ENCODE measurements around the gene BMPER. TPM values are rescaled to one million over a fixed set of nuclear protein-coding genes. Genes with fewer than 3 reads are reported as not detected.

The BMPER gene
- total RNA-seq, 1 donor from 2014 or later, result 7.4 TPM

DNA sequence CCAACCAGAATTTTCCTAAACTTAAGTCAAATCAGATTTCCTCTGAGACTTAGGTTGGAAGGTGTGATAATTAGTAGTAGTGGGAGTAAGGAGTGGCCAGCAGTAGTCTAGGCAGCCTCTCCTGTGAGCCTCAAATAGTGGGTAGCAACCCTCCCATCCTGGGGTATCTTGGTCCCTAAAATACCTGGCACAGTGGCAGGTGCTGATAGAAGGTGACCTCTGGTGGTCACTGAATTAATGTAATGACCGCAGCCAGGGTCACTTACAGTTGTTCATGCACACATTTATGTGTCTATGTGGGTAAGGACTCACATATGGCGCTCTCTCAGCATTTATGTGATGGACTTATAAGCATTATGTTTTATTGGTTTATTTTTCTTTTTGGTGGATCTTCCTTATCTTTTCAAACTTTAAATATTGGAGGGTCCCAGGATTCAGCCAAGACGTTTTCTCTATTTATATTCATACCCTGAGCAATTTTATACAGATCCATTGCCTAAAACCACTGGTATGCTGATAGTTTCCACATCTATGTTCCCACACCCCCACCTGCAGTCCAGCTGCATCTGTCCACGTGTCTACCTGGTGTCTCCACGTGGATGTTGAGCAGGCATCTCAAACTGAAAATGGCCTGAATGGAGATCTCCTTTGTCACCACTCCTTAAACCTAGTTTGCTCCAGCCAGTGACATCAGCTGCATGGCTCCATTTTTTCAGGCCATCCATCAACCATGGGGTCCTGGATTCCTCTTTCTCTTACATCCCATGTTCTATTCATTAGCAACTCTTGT lies 18.3 kb downstream of the BMPER start:
- no peak overlapping the region for H3K27ac ChIP-seq
- H3K36me3 ChIP-seq, result no peaks in the 10 kb centered on the region
- H3K27me3 ChIP-seq (ENCODE audit: low read depth), result no peaks in the 10 kb centered on the region
- H3K4me1 ChIP-seq, result no peaks in the 10 kb centered on the region
- DNase-seq (no peak), ATAC-seq (no peak)
- H3K4me3 ChIP-seq, result no peak overlapping the region
- H3K9me3 ChIP-seq, result no peaks in the 10 kb centered on the region
- TF ChIP-seq CTCF (IDR thresholded peaks at IDR 0.05), result no peak
- intact Hi-C loops (cut with DNase I), result no loop called here

- intact Hi-C loops (cut with DNase I), result no loop called here
- no peak for TF ChIP-seq CTCF (IDR thresholded peaks at IDR 0.05)
These were observed 21.2 kb downstream of the BMPER start for GRCh38 chr7:33926535-33926934.

DNA sequence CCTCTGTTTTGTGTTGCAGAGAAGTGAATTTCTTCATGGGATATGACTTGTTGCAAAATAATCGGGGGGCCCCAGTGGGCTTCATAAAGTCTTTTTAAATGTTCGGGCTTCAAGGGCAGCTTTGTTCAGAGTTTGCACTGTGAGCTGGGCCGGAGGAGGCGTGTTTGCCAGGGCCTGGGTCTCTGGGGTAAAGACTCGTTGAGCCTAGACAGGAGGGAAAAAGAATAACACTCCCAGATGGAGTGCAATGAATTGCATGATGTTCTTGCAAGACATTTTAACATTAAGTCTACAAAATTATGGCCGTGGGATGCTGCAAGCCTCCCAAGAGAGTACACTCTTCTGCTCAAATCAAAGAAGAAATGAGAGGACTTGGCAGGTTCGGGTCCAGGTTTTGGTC lies 23.6 kb downstream of the BMPER start:
- intact Hi-C loops (cut with DNase I), result no loop called here
- DNase-seq (no peak), ATAC-seq (no peak)
- H3K36me3 ChIP-seq, result no peaks in the 10 kb centered on the region
- H3K9me3 ChIP-seq, result no peaks in the 10 kb centered on the region
- H3K4me3 ChIP-seq, result no peak overlapping the region
- H3K27ac ChIP-seq, result no peak overlapping the region
- H3K4me1 ChIP-seq, result no peaks in the 10 kb centered on the region
- no peak for TF ChIP-seq CTCF (IDR thresholded peaks at IDR 0.05)
- no peaks in the 10 kb centered on the region for H3K27me3 ChIP-seq (ENCODE audit: low read depth)

More at GRCh38 chr7:33926535-33926934, 21.2 kb downstream of the BMPER start:
- DNase-seq (no peak), ATAC-seq (no peak)
- no peak overlapping the region for H3K4me3 ChIP-seq
- no peaks in the 10 kb centered on the region for H3K27me3 ChIP-seq (ENCODE audit: low read depth)
- no peaks in the 10 kb centered on the region for H3K36me3 ChIP-seq
- H3K27ac ChIP-seq, result no peak overlapping the region
- no peaks in the 10 kb centered on the region for H3K9me3 ChIP-seq
- no peaks in the 10 kb centered on the region for H3K4me1 ChIP-seq

GRCh38 chr7:33932221-33932620 lies 26.9 kb downstream of the BMPER start:
- Histone ChIP-seq H3K4me3 (peak overlapping the region; percentile 4), H3K4me1 (no peaks in the 10 kb centered on the region), H3K9me3 (no peaks in the 10 kb centered on the region), H3K27me3 (ENCODE audit: low read depth) (no peaks in the 10 kb centered on the region), H3K27ac (no peak overlapping the region), H3K36me3 (no peaks in the 10 kb centered on the region)
- ATAC-seq (no peak), DNase-seq (no peak)
- TF ChIP-seq CTCF (IDR thresholded peaks at IDR 0.05), result no peak
- intact Hi-C loops (cut with DNase I), result no loop called here

DNA sequence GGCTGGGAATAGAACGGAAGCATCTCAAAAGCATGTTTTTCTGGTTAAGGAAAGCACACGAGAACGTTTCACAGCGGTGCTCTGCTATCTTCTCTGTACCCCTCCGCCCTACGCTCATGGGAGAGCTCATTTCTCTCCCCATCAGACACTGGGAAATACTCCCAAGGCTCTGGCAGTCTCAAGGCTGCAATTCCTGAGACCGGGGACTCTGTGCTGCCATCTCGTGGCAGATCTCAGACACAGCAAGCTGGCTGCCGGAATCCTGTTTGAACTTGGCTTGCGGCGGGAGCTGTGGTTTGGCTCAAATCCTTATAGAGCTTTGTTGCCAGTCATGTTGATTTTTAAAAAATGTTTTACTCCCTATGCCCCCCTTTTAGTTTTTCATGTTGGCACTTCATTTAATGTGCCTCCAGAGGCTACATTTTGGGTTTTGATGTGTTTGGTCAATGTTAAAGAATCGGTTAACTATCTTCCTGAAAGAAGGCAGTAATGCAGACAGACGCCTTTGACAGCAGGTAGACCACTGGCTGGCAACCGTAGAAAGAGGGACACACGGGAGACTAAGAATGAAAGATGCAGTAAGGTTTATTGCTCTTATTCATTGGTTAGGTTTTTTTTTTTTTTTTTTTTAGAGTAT lies 27.6 kb downstream of the BMPER start:
- Histone ChIP-seq H3K27ac (no peak overlapping the region), H3K4me3 (peak overlapping the region; percentile 4)
- intact Hi-C loops (cut with DNase I), result no loop called here

More for the DNA sequence above, 27.6 kb downstream of the BMPER start:
- Histone ChIP-seq H3K27me3 (ENCODE audit: low read depth) (no peaks in the 10 kb centered on the region), H3K36me3 (no peaks in the 10 kb centered on the region), H3K4me1 (no peaks in the 10 kb centered on the region), H3K9me3 (no peaks in the 10 kb centered on the region)
- ATAC-seq (peak; percentile 92 to 93), DNase-seq (peak; percentile 74)
- peak; percentile 96 for TF ChIP-seq CTCF (IDR thresholded peaks at IDR 0.05)

Data from lower lobe of right lung (tissue), 2 donors.